ENCODE results near the gene OOSP1.
"Not testable (repeated sequence)": the region's sequence is repeated elsewhere in the genome, so short reads cannot be mapped to it uniquely, and the experiment has no call there.

The OOSP1 gene

GRCh38 chr11:59962107-59962482, 23.9 kb downstream of the OOSP1 start:
- DNase-seq, result no peak

- no peak for DNase-seq
Observed at GRCh38 chr11:59963733-59964132, 25.5 kb downstream of the OOSP1 start, which contains the start of gene OOSP4A. OOSP4A (plus strand) TSS chr11:59964033; CDS start chr11:59964033, 0 bp downstream.

- DNase-seq, result no peak
Observed at GRCh38 chr11:59965424-59965823, 27.2 kb downstream of the OOSP1 start.

- DNase-seq, result no peak
Observed at GRCh38 chr11:59966201-59966600, 28.0 kb downstream of the OOSP1 start.

- no peak for DNase-seq
Observed at GRCh38 chr11:59967677-59968394, 29.6 kb downstream of the OOSP1 start.

GRCh38 chr11:59968395-59968783, 30.2 kb downstream of the OOSP1 start:
- DNase-seq, result no peak

- DNase-seq, result no peak
Observed at GRCh38 chr11:59973097-59973496, 34.9 kb downstream of the OOSP1 start.

- DNase-seq, result no peak
Observed at GRCh38 chr11:59981106-59981770, 43.0 kb downstream of the OOSP1 start.

- DNase-seq, result not testable (repeated sequence)
Observed at GRCh38 chr11:59982037-59982436, 43.8 kb downstream of the OOSP1 start.

- DNase-seq, result no peak
Observed at GRCh38 chr11:59983212-59983611, 45.0 kb downstream of the OOSP1 start.

- DNase-seq, result no peak
Observed at GRCh38 chr11:59984368-59984767, 46.1 kb downstream of the OOSP1 start.

- no peak for DNase-seq
Observed at GRCh38 chr11:59990421-59990820, 52.2 kb downstream of the OOSP1 start.

GRCh38 chr11:59992425-59992824, 54.2 kb downstream of the OOSP1 start:
- DNase-seq, result no peak

GRCh38 chr11:59997800-59998199, 59.6 kb downstream of the OOSP1 start:
- no peak for DNase-seq

- no peak for DNase-seq
Observed at GRCh38 chr11:59999691-60000090, 61.5 kb downstream of the OOSP1 start.

GRCh38 chr11:60003729-60004128, 65.5 kb downstream of the OOSP1 start:
- DNase-seq, result no peak

- no peak for DNase-seq
Observed at GRCh38 chr11:60005360-60005759, 67.1 kb downstream of the OOSP1 start.
